HepG2 (cell line): ENCODE measurements around the gene CIAO3. TPM values are rescaled to one million over a fixed set of nuclear protein-coding genes. Genes with fewer than 3 reads are reported as not detected.
A peak's percentile ranks its signal among the peaks of the same experiment; 100 is the strongest.

Source experiments
- ATF7-NPFF ChIP-seq: sonication (generic); formaldehyde crosslinking; IDR thresholded peaks from 2 replicates; pipeline ENCODE4 v1.8.1; 2023; ENCODE audit warnings: mild to moderate bottlenecking, low read depth, missing genetic modification reagents, moderate library complexity
- CEBPZ ChIP-seq: IDR thresholded peaks from 2 replicates; pipeline ENCODE4 v1.6.1; 2012; ENCODE audit warnings: low read length, improper control_type of control experiment
- DMAP1 ChIP-seq: IDR thresholded peaks from 2 replicates; pipeline ENCODE4 v1.6.1; 2016
- IRF1 ChIP-seq: sonication (generic); formaldehyde crosslinking; IDR thresholded peaks from 2 replicates; pipeline ENCODE4 v1.4.0; 2020; ENCODE audit warnings: low read depth, mild to moderate bottlenecking, missing genetic modification reagents
- JUN ChIP-seq: sonication (generic); formaldehyde crosslinking; IDR thresholded peaks from 2 replicates; pipeline ENCODE4 v1.4.0; 2020; ENCODE audit warnings: mild to moderate bottlenecking, missing genetic modification reagents
- NFIB ChIP-seq: sonication (generic); formaldehyde crosslinking; IDR thresholded peaks from 2 replicates; pipeline ENCODE4 v1.9.0; 2021; ENCODE audit warnings: missing genetic modification reagents, mild to moderate bottlenecking, borderline replicate concordance
- PRPF4 ChIP-seq: fragments of 200-400 bp; formaldehyde crosslinking; IDR thresholded peaks from 2 replicates; pipeline ENCODE4 v1.6.1; 2016; ENCODE audit warnings: low read length, low read depth; ENCODE audit not compliant: poor library complexity, severe bottlenecking
- RAD21 ChIP-seq: fragments of 450-650 bp; formaldehyde crosslinking; IDR thresholded peaks from 2 replicates; pipeline ENCODE4 v1.5.0; 2020; ENCODE audit warnings: mild to moderate bottlenecking
- RFX1 ChIP-seq: fragments of 450-650 bp; IDR thresholded peaks from 2 replicates; pipeline ENCODE4 v1.6.1; 2017
- RFX3 ChIP-seq: IDR thresholded peaks from 2 replicates; pipeline ENCODE4 v1.6.1; 2016; ENCODE audit warnings: missing biosample characterization, missing genetic modification reagents
- RNF2 ChIP-seq: fragments of 450-650 bp; conservative IDR thresholded peaks from 2 replicates; pipeline ENCODE4 v1.6.1; 2016; ENCODE audit warnings: low read depth
- SSRP1 ChIP-seq: IDR thresholded peaks from 2 replicates; pipeline ENCODE4 v1.6.1; 2016; ENCODE audit warnings: control low read depth
- TBP ChIP-seq: sonication (generic); formaldehyde crosslinking; IDR thresholded peaks from 2 replicates; pipeline ENCODE4 v1.5.0; 2020; ENCODE audit warnings: missing genetic modification reagents
- ZBTB37 ChIP-seq: sonication (generic); formaldehyde crosslinking; IDR thresholded peaks from 2 replicates; pipeline ENCODE4 v1.4.0; 2020; ENCODE audit warnings: mild to moderate bottlenecking, missing genetic modification reagents
- ZFAT ChIP-seq: sonication (generic); formaldehyde crosslinking; conservative IDR thresholded peaks from 2 replicates; pipeline ENCODE4 v1.8.1; 2023; ENCODE audit warnings: missing genetic modification reagents, inconsistent platforms
- ZNF317 ChIP-seq: sonication (generic); formaldehyde crosslinking; IDR thresholded peaks from 2 replicates; pipeline ENCODE4 v1.5.0; 2020; ENCODE audit warnings: mild to moderate bottlenecking, missing genetic modification reagents
- ZNF552 ChIP-seq: sonication (generic); formaldehyde crosslinking; IDR thresholded peaks from 2 replicates; pipeline ENCODE4 v1.9.0; 2022; ENCODE audit warnings: missing genetic modification reagents, mild to moderate bottlenecking, borderline replicate concordance
- ZNF574 ChIP-seq: sonication (generic); formaldehyde crosslinking; IDR thresholded peaks from 2 replicates; pipeline ENCODE4 v1.4.0; 2020; ENCODE audit warnings: missing genetic modification reagents
- ZNF879 ChIP-seq: sonication (generic); formaldehyde crosslinking; IDR thresholded peaks from 2 replicates; pipeline ENCODE4 v1.8.1; 2023; ENCODE audit warnings: missing genetic modification reagents
- ZXDC ChIP-seq: sonication (generic); formaldehyde crosslinking; IDR thresholded peaks from 2 replicates; pipeline ENCODE4 v1.5.0; 2020; ENCODE audit warnings: mild to moderate bottlenecking, missing genetic modification reagents
- polyA plus RNA-seq, 8 experiments: library from polyadenylated mRNA; depleted of rRNA in 3 of 8; stranded (reverse) in 7 of 8; unstranded in 1 of 8; fragments of >200 nt; fragmentation: Illumina TruSeq in 4 of 8; extraction: Trizol in 4 of 8; gene quantifications; 2 replicates each; pipeline versions ENCODE4 v1.2.1 to v1.2.3, GENCODE V29; 2011 to 2016; ENCODE audit warnings: low read depth in 4 of 8, missing spikeins in 1 of 8, mixed read lengths in 1 of 8; ENCODE audit not compliant: insufficient read depth in 1 of 8
- total RNA-seq, 5 experiments: library from RNA; depleted of rRNA; stranded (reverse); fragments of >200 nt; fragmentation: Illumina TruSeq; extraction: Trizol; gene quantifications; 2 replicates each; pipeline ENCODE4 v1.2.3, GENCODE V29; 2016; ENCODE audit warnings: low read depth in 1 of 5

The CIAO3 gene
- total and polyA plus RNA-seq, 2 of the 13 experiments (the other 11 are each of a cell fraction or from before 2014, with no cell fraction given): 21.7 to 25.0 TPM

- TF ChIP-seq ZXDC (CRISPR knock-in tag): no peak
- peak; percentile 97 for TF ChIP-seq RAD21 (CRISPR knock-in tag)
- no peak for TF ChIP-seq RFX3 (CRISPR knock-in tag)
- TF ChIP-seq ZNF879 (CRISPR knock-in tag): no peak
- 0 out of 2 replicates have a peak, but pooled peaks have one; percentile 40 for TF ChIP-seq ATF7-NPFF (CRISPR knock-in tag)
- TF ChIP-seq ZFAT (CRISPR knock-in tag): no peak
- no peak for TF ChIP-seq IRF1 (CRISPR knock-in tag)
- TF ChIP-seq RNF2: no peak
- no peak for TF ChIP-seq JUN (CRISPR knock-in tag)
- TF ChIP-seq PRPF4: no peak
- no peak for TF ChIP-seq ZNF552 (CRISPR knock-in tag)
- TF ChIP-seq TBP (CRISPR knock-in tag): no peak
- no peak for TF ChIP-seq NFIB (CRISPR knock-in tag)
- TF ChIP-seq ZNF317 (CRISPR knock-in tag): no peak
- no peak for TF ChIP-seq ZNF574 (CRISPR knock-in tag)
- no peak for TF ChIP-seq CEBPZ
- TF ChIP-seq SSRP1 (CRISPR knock-in tag): no peak
- TF ChIP-seq ZBTB37 (CRISPR knock-in tag): no peak
- no peak for TF ChIP-seq DMAP1
- no peak for TF ChIP-seq RFX1
Measured at GRCh38 chr16:711548-712320, 29.1 kb downstream of the CIAO3 start (continued).
